ENCODE results near the gene SEC24D.
A peak's percentile ranks its signal among the peaks of the same experiment; 100 is the strongest.
"Not testable (repeated sequence)": the region's sequence is repeated elsewhere in the genome, so short reads cannot be mapped to it uniquely, and the experiment has no call there.

SEC24D gene, protein sequence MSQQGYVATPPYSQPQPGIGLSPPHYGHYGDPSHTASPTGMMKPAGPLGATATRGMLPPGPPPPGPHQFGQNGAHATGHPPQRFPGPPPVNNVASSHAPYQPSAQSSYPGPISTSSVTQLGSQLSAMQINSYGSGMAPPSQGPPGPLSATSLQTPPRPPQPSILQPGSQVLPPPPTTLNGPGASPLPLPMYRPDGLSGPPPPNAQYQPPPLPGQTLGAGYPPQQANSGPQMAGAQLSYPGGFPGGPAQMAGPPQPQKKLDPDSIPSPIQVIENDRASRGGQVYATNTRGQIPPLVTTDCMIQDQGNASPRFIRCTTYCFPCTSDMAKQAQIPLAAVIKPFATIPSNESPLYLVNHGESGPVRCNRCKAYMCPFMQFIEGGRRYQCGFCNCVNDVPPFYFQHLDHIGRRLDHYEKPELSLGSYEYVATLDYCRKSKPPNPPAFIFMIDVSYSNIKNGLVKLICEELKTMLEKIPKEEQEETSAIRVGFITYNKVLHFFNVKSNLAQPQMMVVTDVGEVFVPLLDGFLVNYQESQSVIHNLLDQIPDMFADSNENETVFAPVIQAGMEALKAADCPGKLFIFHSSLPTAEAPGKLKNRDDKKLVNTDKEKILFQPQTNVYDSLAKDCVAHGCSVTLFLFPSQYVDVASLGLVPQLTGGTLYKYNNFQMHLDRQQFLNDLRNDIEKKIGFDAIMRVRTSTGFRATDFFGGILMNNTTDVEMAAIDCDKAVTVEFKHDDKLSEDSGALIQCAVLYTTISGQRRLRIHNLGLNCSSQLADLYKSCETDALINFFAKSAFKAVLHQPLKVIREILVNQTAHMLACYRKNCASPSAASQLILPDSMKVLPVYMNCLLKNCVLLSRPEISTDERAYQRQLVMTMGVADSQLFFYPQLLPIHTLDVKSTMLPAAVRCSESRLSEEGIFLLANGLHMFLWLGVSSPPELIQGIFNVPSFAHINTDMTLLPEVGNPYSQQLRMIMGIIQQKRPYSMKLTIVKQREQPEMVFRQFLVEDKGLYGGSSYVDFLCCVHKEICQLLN

DNA sequence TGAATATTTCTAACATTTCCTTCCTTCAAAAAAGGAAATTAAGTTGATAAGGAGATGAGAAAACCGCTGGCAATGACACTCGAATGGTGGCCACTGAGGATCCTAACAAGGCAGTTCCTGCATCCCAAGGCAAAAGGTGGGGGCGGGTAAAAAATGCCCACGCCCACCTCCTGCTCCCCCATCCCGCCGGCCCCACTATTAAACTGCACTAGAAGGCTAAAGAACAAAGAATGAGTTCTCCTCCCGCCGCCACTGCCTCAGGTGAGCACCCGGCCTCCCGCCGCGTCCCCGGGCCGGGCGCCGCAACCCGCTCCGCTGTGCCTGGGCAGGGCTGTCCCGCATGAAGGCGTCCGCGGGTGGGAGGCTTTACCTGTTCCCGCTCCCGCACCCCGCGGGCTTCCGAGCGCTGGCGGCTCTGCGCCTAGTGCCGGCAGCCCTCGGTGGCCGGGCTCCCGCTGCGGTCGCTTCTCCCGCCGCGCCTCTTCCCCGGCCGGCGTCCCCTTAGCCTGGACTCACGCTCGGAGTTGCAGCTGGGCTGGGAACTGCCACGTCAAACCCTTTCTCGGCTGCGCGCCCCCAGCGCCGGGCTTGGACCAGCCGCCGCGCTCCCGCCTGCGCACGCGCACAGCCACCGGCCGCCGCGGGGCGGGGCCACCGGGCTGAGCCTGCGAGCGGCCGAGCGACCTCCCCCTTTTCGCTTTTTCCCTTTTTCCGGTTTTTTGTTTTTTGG, at the start of gene SEC24D:
TSS of gene SEC24D (minus strand) at position 556 of the 730 bp plus-strand sequence. CDS start 2,430 bp downstream, outside the sequence.
- DNase-seq (ENCODE audit: low spot score) = peak; percentile 80

DNA sequence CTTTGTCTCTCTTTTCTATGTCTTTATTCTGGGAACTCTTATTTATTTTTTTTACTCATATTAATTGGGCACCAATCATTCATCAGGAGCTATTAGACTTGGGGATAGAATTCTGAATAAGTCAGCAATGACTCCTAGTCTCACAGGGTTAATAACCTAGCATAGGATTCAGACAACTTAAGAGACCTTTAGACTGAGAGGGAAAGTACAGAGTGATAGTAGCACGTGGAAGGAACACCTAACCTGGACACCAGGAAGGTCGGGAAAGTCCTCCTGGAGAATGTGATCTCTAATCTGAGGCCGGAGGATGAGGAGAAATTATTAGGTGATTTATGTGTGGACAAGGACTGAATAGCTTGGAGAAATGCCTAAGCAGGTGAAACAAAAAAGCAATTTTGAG, 48.8 kb upstream of the SEC24D start:
- no peak for DNase-seq (ENCODE audit: low spot score)

- DNase-seq (ENCODE audit: low spot score) = no peak
Observed at GRCh38 chr4:118883861-118884260, 47.9 kb upstream of the SEC24D start.

DNA sequence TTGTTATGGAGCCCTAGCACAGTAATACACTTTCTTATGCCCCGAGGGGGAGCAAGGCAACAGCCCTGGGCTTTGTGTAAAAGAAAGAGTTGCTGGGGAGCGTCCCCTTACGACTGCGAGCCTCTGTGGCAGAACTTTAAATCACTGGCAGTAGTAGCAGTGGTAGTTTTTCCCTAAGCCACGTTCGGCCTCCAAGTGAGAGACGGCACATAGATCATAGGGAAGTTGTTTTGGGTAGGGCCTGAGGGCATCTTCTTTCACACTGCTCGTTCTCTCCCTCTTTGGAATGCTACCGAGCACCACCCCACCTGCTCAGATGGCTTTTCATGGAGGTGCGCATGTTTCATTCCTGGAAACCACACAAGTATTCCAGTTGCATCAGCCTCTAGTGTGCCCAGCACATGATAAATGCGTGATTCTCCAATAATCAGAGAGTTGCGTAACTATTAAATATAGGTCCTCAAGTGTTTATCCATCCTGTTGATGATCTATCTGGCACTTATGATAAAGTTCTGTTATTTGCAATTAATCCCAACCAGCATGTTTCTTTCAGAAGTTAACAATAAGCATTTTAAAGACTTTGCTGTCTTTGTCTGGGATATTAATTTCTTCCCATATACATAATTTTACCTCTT, 45.7 kb upstream of the SEC24D start:
- DNase-seq (ENCODE audit: low spot score) = peak; percentile 57

GRCh38 chr4:118879409-118879808, 43.5 kb upstream of the SEC24D start:
- peak; percentile 84 for DNase-seq (ENCODE audit: low spot score)

GRCh38 chr4:118878507-118878906, 42.6 kb upstream of the SEC24D start:
- DNase-seq (ENCODE audit: low spot score) = not testable (repeated sequence)

DNA sequence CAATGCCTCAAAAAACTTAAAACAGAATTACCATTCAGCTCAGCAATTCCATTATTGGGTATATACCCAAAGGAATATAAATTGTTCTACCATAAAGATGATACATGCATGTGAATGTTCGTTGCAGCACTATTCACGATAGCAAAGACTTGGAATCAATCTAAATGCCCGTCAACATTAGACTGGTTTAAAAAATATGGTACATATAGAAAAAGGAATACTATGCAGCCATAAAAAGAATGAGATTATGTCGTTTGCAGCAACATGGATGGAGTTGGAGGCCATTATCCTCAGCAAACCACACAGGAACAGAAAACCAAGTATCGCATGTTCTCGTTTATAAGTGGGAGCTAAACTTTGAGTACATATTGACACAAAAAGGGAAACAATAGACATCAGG, 41.9 kb upstream of the SEC24D start:
- DNase-seq (ENCODE audit: low spot score) = no peak

DNA sequence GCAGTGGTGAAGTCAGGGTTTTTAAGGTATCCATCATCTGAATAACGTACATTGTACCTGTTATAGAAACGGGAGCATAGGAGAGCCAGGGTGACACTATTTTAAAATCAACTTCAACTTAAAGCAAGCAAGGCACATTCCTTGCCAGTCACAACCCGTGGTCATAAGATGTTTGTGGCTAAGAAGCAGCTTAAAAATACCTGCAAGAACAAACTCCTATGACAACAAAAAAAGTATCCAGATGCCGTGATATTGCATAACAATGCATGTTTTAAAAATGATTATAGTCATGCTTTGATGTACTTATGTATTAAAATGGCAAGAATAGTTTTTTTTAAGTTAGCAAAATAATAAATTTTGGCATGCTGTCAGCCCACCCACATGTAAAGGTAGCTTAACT, 36.3 kb upstream of the SEC24D start:
- no peak for DNase-seq (ENCODE audit: low spot score)

- DNase-seq (ENCODE audit: low spot score) = no peak
Observed at GRCh38 chr4:118869808-118870342, 33.9 kb upstream of the SEC24D start.

DNA sequence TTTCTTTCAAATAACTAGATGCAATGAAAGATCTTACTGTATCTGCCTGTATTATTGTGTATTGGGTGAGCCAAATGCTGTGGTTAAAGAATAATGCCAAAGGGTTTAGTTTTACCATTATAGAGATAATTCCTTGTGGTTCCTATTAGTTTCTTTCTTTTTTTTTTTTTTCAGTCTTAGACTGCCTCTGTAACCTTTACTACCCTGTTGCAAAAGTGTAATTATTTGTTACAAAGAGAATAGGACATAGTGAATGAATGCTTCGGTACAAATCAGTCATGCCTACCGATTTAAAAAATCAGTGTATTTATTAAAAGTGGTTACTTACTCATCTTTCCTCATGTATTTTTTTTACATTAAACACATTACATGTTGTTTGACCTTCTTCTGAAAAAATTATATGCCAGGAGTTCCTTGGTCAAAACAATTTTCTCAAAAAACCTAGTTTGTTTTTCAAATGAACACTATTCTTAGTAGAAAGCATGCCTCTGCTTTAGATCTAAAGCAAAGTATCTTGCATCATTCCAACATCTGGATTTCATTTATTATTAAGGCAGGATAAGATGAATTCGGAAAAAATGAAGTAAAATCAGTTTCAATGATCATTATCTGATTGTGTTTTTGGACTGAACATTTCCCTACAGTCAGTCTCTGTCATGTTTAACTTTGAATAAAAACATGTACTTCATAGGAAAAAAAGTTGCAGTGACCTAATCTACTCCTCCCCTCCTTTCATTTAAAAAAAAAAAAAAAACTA, 31.6 kb upstream of the SEC24D start:
- DNase-seq (ENCODE audit: low spot score) = no peak

DNA sequence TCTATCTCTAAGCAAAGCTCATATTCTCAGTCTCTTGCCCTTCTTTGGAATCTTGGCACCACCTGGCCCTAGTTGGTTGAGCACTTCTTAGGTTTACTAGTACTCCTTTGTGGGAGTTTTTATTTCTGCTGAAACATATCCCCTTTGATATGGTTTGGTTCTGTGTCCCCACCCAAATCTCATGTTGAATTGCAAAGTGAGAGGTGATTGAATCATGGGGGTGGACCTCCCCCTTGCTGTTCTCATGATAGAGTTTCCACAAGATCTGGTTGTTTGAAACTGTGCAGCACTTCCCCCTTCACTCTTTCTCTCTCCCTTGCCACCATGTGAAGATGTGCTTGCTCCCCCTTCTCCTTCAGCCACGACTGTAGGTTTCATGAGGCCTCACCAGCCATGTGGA, 30.5 kb upstream of the SEC24D start:
- DNase-seq (ENCODE audit: low spot score) = no peak

- DNase-seq (ENCODE audit: low spot score) = peak; percentile 60
Observed at GRCh38 chr4:118865091-118865708, 29.3 kb upstream of the SEC24D start.

DNA sequence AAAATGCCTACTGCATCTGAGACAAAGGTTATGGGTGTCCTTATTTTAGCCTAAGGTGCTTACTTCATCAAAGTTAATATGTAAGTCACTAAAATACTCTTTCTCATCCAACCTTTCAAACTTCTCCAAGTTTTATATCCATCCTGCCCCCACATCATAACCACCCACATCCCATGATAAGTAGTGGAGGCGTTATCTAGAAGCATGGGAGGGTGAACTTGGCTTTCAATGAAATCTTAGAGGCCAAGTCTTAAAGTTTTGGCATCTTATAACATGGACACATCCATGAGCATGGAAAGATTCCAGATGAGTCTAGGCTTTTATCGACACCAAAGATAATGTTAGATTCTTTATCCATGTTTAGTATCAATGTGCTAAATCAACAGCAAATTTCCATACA, 22.9 kb upstream of the SEC24D start:
- DNase-seq (ENCODE audit: low spot score) = no peak

DNA sequence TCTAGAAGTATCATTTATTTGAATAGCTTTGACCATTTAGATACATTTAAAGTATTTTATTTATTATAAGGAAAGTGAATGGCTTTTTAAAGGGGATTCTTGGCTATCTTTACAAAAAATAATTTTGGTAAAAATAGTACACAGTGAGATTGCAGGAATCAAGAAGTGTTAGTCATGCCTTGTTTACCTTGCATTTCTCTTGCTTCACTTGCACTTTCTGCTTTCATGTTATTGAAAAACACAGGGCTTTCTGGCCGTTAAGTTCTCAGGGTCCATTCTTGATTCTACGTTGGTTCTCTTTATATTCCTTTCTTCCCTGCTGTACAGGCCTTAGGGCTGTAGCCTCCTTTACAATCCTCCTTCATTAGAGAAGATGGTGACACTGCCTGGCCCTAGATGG, 21.8 kb upstream of the SEC24D start:
- no peak for DNase-seq (ENCODE audit: low spot score)

- peak; percentile 18 for DNase-seq (ENCODE audit: low spot score)
Observed at GRCh38 chr4:118850488-118851173, 14.7 kb upstream of the SEC24D start.

- DNase-seq (ENCODE audit: low spot score) = no peak
Observed at GRCh38 chr4:118849867-118850487, 14.1 kb upstream of the SEC24D start.

DNA sequence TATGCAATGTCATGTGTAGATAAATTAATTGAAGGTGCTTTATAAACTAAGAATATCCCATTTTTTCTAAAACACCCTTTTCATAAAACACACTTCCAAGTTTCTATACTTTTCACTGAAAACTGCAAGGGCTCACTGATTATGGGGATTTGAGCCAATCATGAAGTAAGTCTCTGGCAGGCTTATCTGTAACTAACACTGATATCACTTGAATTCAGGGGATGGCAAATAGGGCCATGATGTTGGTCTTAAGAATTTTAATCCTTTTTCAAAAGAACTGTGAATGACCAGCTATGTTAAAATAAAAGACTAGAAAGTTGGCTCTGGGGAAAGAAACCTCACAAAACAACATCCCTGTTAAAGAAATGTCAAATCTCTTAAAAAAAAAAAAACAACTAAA, 13.0 kb upstream of the SEC24D start:
- no peak for DNase-seq (ENCODE audit: low spot score)

- DNase-seq (ENCODE audit: low spot score) = no peak
Observed at GRCh38 chr4:118848242-118848641, 12.3 kb upstream of the SEC24D start.

GRCh38 chr4:118846979-118847378, 11.1 kb upstream of the SEC24D start:
- no peak for DNase-seq (ENCODE audit: low spot score)
